GM13976 (cell line): Measurements from ENCODE around the gene TRPM1.

Experiments used
- DNase-seq: peaks from one replicate; pipeline ENCODE4 v3.0.0; 2012; ENCODE audit warnings: low spot score
- CTCF ChIP-seq: IDR thresholded peaks from 2 replicates; pipeline ENCODE4 v1.5.1; 2012; ENCODE audit warnings: borderline replicate concordance, mild to moderate bottlenecking; ENCODE audit not compliant: insufficient read depth; ENCODE audit errors: extremely low read depth, missing control alignments, control extremely low read depth
- in situ Hi-C: fragments of 300-500 bp; cut with MboI; formaldehyde crosslinking; loops from one replicate; pipeline ENCODE4 v1.12.0; 2022; ENCODE audit warnings: low sequenced_read_pairs, mixed read lengths, inconsistent platforms; ENCODE audit not compliant: unreplicated experiment

Gene TRPM1

GRCh38 chr15:31125061-31125460, 23.5 kb upstream of the TRPM1 start:
- TF ChIP-seq CTCF: no peak
- no peak for DNase-seq
- in situ Hi-C loops: no loop called here

DNA sequence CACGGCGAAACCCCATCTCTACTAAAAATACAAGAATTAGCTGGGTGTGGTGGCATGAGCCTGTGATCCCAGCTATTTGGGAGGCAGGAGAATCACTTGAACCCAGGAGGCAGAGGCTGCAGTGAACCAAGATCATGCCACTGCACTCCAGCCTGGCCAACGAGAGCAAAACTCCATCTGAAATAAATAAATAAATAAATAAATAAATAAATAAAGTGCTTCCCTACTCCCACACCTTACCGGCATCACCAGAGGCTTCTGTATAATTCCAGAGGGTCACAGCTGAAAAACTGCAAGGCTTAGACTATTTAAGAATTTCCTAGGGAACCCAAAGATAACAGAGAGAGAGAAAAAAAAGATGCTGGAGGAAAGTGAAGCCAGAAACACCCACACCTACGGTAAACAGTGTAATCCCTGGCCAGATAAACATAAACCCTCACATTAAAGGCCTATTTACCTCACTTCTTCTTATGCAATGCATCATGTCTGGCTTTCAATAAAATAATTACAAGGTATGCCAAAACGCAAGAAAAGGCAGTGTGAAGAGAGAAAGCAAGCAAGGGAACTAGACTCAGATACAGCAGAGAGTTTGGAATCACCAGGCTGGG, 15.0 kb upstream of the TRPM1 start:
- no peak for TF ChIP-seq CTCF
- no peak for DNase-seq
- in situ Hi-C loops: no loop called here

- DNase-seq: no peak
- in situ Hi-C loops: no loop called here
- TF ChIP-seq CTCF: no peak
Measured at GRCh38 chr15:31111091-31111647, 9.6 kb upstream of the TRPM1 start.

- no peak for TF ChIP-seq CTCF
- in situ Hi-C loops: no loop called here
- no peak for DNase-seq
Measured at GRCh38 chr15:31108836-31109235, 7.3 kb upstream of the TRPM1 start.

GRCh38 chr15:31106495-31107300, 5.2 kb upstream of the TRPM1 start:
- no peak for DNase-seq
- in situ Hi-C loops: no loop called here
- no peak for TF ChIP-seq CTCF

DNA sequence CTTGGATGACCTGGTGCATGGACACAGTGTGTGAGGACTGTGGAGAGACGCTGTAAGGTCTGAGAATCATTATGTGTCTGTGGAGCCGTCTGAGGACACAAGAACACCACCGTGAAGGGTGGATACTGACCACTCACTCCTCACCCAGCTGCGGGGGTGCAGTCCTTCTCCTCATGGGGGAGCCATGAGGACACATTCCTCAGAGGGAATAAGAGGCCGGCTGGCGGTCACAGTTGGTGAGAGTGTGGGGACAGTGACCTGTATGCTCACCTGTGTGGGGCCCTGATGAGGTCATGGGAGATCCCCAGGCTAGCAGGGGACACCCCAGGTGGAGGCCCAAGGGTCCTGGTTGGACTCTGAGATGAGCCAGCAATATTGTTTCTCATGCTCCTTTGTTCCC, 2.5 kb upstream of the TRPM1 start:
- DNase-seq: no peak
- no peak for TF ChIP-seq CTCF
- in situ Hi-C loops: no loop called here
